ENCODE results near the gene MS4A5.

- TF ChIP-seq TAF1 (IDR thresholded peaks at IDR 0.05; ENCODE audit: low read depth, low read length) = no peak
- no peak for TF ChIP-seq POLR2A (IDR thresholded peaks at IDR 0.05; ENCODE audit: low read depth, low read length)
- TF ChIP-seq POLR2AphosphoS5 (IDR thresholded peaks at IDR 0.05; ENCODE audit: low read depth, low read length) = no peak
Measured at GRCh38 chr11:60392361-60392760, 37.0 kb upstream of the MS4A5 start.

All from GM12891 (cell line).